SHP77 treated with DMSO at 0.1 percent for 48 hours (cell line): ENCODE results near the gene SEMA4B.
"Not testable (repeated sequence)": the region's sequence is repeated elsewhere in the genome, so short reads cannot be mapped to it uniquely, and the experiment has no call there.

Experiments
- DNase-seq: peaks from one replicate; lab custom pipeline; 2025; lab: John Stamatoyannopoulos, UW

SEMA4B gene, protein sequence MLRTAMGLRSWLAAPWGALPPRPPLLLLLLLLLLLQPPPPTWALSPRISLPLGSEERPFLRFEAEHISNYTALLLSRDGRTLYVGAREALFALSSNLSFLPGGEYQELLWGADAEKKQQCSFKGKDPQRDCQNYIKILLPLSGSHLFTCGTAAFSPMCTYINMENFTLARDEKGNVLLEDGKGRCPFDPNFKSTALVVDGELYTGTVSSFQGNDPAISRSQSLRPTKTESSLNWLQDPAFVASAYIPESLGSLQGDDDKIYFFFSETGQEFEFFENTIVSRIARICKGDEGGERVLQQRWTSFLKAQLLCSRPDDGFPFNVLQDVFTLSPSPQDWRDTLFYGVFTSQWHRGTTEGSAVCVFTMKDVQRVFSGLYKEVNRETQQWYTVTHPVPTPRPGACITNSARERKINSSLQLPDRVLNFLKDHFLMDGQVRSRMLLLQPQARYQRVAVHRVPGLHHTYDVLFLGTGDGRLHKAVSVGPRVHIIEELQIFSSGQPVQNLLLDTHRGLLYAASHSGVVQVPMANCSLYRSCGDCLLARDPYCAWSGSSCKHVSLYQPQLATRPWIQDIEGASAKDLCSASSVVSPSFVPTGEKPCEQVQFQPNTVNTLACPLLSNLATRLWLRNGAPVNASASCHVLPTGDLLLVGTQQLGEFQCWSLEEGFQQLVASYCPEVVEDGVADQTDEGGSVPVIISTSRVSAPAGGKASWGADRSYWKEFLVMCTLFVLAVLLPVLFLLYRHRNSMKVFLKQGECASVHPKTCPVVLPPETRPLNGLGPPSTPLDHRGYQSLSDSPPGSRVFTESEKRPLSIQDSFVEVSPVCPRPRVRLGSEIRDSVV

GRCh38 chr15:90201130-90201943 is at the start of gene SEMA4B:
SEMA4B (plus strand) TSS chr15:90201330; CDS start chr15:90201579, 249 bp downstream.
- DNase-seq, result no peak

GRCh38 chr15:90151989-90152645 is 49.0 kb upstream of the SEMA4B start:
- DNase-seq, result no peak

DNA sequence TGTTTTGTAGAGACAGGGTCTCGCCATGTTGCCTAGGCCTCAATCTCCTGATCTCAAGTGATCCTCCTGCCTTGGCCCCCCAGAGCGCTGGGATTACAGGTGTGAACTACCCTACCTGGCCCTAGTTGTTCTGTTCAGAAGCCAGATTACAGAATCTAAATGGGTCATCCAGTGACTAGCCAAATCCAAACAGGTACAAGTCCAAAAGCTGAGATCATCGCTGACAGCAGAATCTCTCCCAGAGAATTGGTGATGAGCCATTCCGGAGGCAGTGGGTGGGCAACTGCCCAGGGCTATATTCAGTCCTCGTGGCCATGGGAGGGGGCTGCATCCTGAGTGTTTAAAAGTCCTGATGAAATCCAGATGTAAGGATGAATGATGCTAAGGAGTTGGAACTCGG is 47.5 kb upstream of the SEMA4B start:
- no peak for DNase-seq

DNA sequence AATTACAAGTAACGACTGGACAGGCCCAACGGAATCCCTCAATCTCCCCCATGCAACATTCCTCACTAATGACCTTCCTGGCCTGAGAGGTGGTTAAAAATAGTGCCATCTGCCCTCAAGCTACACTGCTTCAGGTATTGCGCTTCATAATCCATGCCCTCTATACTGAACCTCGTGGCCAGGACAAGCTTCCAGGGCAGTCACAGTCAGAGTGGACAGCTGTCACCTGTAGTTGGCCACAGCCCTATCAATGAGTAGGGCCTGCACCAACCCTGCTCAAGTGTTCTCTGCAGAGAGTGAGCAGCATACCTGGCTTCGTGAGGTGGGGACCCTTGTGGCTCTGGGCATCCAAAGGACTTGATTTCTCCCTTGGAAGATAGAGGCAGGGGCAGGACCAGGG is 46.9 kb upstream of the SEMA4B start:
- no peak for DNase-seq

GRCh38 chr15:90154861-90155626 is 46.1 kb upstream of the SEMA4B start:
- peak; percentile 27 for DNase-seq

DNA sequence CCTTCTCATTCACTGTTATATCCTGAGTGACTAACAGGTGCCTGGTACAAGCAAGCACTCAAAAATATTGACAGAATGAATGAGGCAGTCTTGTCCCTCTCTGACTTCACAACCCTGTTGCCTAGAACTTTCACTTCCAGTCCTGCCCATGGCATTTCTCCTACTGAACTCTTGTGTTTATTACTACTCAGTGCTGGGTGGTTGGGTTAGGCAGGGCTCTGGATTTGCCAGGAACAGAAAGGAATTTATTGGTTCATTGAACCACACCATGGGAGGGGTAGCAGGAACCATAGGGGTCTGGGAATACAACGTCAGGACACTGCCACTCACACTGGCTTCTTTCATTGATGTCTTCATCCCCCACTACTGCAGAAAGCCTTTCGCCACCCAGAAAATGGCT is 41.9 kb upstream of the SEMA4B start:
- no peak for DNase-seq

- peak; percentile 26 for DNase-seq
These were observed 40.1 kb upstream of the SEMA4B start for GRCh38 chr15:90160781-90161727.

DNA sequence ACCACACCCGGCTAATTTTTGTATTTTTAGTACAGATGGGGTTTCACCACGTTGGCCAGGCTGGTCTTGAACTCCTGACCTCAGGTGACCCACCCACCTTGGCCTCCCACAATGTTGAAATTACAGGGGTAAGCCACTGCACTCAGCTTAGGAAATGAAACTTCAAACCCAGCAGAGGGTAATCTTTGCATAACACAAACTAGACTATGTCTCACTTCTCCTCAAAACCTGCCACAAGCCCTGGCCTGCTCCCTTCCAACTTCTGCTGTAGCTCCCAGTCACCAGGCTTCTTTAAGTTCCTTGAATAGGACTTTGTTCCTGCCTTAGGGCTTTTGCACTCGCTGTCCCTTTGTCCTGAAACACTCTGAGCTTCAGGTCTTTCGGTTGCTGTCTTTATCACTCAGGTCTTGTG is 39.2 kb upstream of the SEMA4B start:
- no peak for DNase-seq

DNA sequence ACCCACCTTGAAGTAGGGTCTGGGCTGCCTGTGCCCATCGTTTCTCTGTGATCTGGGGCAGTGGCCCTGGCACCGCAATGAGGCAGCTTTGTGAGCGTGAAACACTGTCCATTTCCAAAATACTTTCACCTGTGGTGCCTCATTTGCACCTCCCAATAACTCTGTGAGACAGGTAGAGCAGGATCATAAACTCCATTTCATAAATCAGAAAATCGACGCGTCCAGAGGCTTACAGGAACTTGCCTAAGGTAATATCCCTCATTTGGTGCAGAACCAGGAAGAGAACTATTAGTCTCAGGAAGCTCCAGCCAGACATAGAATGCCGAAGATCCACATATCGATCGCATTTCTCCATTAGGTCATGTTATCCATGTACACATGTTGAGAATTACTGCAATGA is 38.2 kb upstream of the SEMA4B start:
- no peak for DNase-seq

- DNase-seq, result not testable (repeated sequence)
These were observed 36.9 kb upstream of the SEMA4B start for GRCh38 chr15:90164239-90164638.

DNA sequence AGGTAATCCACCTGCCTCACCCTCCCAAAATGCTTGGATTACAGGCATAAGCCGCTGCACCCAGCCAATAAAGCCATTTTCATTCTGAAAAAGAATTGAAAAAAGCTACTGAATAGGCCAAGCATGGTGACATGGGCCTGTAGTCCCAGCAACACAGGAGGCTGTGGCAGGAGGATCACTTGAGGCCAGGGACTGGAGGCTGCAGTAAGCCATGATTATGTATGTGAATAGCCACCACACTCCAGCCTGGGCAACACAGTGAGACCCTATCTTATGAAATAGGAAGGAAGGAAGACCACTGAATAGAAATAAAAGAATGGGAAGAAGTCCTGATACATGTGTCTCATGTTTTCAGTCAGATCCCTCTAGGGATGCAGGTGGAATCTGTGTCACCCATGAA is 36.0 kb upstream of the SEMA4B start:
- DNase-seq, result no peak

- DNase-seq, result peak; percentile 57
These were observed 35.3 kb upstream of the SEMA4B start for GRCh38 chr15:90165659-90166489.

DNA sequence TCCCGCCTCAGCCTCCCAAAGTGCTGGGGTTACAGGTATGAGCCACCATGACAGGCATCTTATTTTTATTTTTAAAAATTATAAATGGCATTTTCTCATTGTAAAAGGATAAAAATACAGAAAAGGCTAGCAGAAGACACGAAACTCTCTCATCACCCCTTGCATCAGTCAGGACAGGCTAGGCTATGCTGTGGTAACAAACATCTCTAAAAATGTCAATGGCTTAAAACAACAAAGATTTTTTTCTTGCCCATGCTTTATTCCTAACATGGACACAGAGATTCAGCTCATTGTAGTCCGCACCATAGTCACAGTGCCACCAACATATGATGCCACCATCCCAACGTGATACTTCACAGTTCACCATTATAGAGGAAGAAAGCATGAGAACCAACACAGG is 34.0 kb upstream of the SEMA4B start:
- DNase-seq, result no peak

DNA sequence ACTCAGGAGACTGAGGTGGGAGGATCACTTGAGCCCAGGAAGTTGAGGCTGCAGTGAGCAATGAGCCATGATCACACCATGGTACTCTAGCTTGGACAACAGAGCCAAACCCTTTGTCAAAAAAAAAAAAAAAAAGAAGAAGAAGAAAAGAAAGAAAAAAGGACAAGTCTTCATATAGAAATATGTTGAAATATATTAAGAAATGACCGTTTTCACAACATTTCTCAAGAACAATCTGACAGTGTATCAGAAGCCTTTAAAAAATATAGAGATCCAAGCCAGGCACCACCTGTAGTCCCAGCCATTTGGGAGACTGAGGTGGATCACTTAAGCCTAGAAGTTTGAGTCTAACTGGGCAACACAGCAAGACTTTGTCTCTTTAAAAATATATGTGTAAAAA is 29.5 kb upstream of the SEMA4B start:
- no peak for DNase-seq

DNA sequence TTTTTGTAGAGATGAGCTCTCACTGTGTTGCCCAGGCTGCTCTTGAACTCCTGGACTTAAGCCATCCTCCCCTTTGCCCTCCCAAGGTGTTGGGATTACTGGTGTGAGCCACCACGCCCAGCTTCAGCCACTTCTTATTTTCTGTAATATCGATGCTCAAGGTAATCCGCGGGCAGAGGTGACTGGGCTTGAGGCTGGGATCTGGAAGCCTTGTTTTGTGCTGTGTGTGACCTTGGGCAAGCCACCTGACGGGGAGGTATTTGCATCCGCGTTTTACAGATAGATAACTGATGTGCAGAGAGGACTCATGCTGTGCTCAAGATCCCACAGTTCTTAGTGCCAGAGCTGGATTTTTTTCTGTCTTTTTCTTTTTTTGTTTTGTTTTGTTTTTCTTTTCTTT is 27.8 kb upstream of the SEMA4B start:
- no peak for DNase-seq

DNA sequence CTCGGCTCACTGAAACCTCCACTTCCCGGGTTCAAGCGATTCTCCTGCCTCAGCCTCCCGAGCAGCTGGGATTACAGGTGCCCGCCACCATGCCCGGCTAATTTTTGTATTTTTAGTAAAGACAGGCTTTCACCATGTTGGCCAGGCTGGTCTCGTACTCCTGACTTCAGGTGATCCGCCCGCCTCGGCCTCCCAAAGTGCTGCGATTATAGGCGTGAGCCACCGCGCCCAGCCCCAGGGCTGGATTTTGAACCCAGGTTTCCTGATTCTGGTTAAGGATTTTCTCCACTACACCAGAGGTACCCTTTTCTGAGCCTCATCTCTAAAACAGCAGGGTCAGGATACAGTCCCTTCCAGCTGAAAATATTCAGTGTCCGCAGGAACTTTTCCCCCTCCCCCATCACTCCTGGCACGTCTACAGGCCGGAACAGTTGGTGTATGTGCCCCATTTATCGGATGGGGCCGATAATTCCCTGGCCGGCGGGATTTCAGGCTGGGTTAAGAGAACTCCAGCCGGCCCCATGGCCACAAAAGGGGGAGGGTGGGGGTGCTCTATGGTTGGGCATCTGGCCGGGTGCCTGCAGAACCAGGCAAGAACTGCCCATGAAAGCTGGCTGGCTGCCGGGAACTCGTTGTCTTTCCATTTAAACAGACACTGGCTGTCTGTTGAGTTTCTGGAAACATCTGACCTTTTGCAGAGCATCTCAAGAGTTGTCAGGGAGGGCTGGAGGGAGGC is 26.8 kb upstream of the SEMA4B start:
- DNase-seq, result peak; percentile 93

DNA sequence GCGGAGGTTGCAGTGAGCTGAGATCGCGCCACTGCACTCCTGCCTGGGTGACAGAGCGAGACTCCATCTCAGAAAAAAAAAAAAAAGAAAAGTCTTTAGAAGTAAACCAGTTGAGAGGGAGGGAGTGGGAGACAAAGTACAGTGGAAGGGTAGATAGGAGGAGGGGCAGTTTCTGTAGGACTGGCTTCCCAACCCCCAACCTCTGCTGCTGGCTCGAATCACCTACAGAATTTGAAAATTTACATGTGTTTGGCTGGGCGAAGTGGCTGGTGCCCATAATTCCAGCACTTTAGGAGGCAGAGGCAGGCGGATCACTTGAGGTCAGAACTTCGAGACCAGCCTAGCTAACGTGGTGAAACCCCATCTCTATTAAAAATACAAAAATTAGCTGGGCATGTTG is 24.1 kb upstream of the SEMA4B start:
- no peak for DNase-seq
